Keratinocyte (primary cell): ENCODE measurements around the gene GAA. TPM values are rescaled to one million over a fixed set of nuclear protein-coding genes. Genes with fewer than 3 reads are reported as not detected.
A peak's percentile ranks its signal among the peaks of the same experiment; 100 is the strongest.

Experiments used
- DNase-seq: peaks from one replicate; pipeline ENCODE4 v3.0.0-alpha.2; 2011; ENCODE audit warnings: low read depth, missing footprints, low spot score
- FAIRE-seq: peaks from 2 replicates; lab custom pipeline; 2011; peaks lifted over from hg19 to GRCh38; lab: Jason Lieb, UNC
- H2AFZ ChIP-seq: 2 replicates; pipeline ENCODE4 v1.6.0; 2012; ENCODE audit warnings: low read length, control low read depth, inconsistent platforms; ENCODE audit not compliant: control insufficient read depth
- H3K27ac ChIP-seq: 2 replicates; pipeline ENCODE4 v1.5.1; 2011; ENCODE audit warnings: low read length; ENCODE audit not compliant: control insufficient read depth, insufficient read depth
- H3K27me3 ChIP-seq: 3 replicates; pipeline ENCODE4 v1.6.0; 2011; ENCODE audit warnings: low read length; ENCODE audit not compliant: control insufficient read depth, insufficient read depth; ENCODE audit errors: extremely low read depth
- H3K36me3 ChIP-seq, 2 experiments: 2 replicates in 1 of 2; 3 replicates in 1 of 2; pipeline ENCODE4 v1.5.1; 2011; ENCODE audit warnings: low read length in 2 of 2, mild to moderate bottlenecking in 1 of 2; ENCODE audit not compliant: control insufficient read depth in 2 of 2, insufficient read depth in 2 of 2; ENCODE audit errors: extremely low read depth in 1 of 2
- H3K4me1 ChIP-seq: 3 replicates; pipeline ENCODE4 v1.5.1; 2011; ENCODE audit warnings: low read length; ENCODE audit not compliant: control insufficient read depth, insufficient read depth; ENCODE audit errors: extremely low read depth
- H3K4me2 ChIP-seq: 3 replicates; pipeline ENCODE4 v1.6.0; 2011; ENCODE audit warnings: low read depth, low read length; ENCODE audit not compliant: control insufficient read depth, insufficient read depth; ENCODE audit errors: extremely low read depth
- H3K4me3 ChIP-seq, 3 experiments: fragments of 200-600 bp in 1 of 3; sonication (generic) in 1 of 3; 2 replicates in 2 of 3; 3 replicates in 1 of 3; pipeline ENCODE4 v1.5.1; 2011 to 2016; ENCODE audit warnings: low read length in 3 of 3, mild to moderate bottlenecking in 3 of 3, control low read depth in 2 of 3, inconsistent platforms in 1 of 3, low read depth in 1 of 3, mixed read lengths in 1 of 3, mixed run types in 1 of 3, moderate library complexity in 1 of 3; ENCODE audit not compliant: control insufficient read depth in 2 of 3, insufficient read depth in 2 of 3; ENCODE audit errors: extremely low read depth in 1 of 3
- H3K79me2 ChIP-seq: 2 replicates; pipeline ENCODE4 v1.6.0; 2012; ENCODE audit warnings: low read length; ENCODE audit not compliant: control insufficient read depth, insufficient read depth
- H3K9ac ChIP-seq: 3 replicates; pipeline ENCODE4 v1.6.0; 2011; ENCODE audit warnings: low read length; ENCODE audit not compliant: control insufficient read depth, insufficient read depth; ENCODE audit errors: extremely low read depth
- H3K9me1 ChIP-seq: 3 replicates; pipeline ENCODE4 v1.6.0; 2011; ENCODE audit warnings: low read length; ENCODE audit not compliant: control insufficient read depth, insufficient read depth; ENCODE audit errors: extremely low read depth
- H3K9me3 ChIP-seq: 2 replicates; pipeline ENCODE4 v1.5.1; 2012; ENCODE audit warnings: low read depth, low read length; ENCODE audit not compliant: control insufficient read depth
- H4K20me1 ChIP-seq: 3 replicates; pipeline ENCODE4 v1.6.0; 2011; ENCODE audit warnings: low read length; ENCODE audit not compliant: control insufficient read depth, insufficient read depth; ENCODE audit errors: extremely low read depth
- EZH2 ChIP-seq: IDR thresholded peaks from one replicate; pipeline ENCODE4 v1.6.1; 2012; ENCODE audit warnings: inconsistent platforms, mild to moderate bottlenecking, low read length, moderate library complexity
- dilution Hi-C: fragments of 300-500 bp; cut with MboI; formaldehyde crosslinking; loops from one replicate; pipeline ENCODE4 v1.7.0; 2020; ENCODE audit warnings: low sequenced_read_pairs; ENCODE audit not compliant: extremely low pct_ligation_motif_present
- polyA plus RNA-seq, 5 experiments: library from polyadenylated mRNA; depleted of rRNA in 3 of 5; stranded (reverse) in 3 of 5; stranded (forward) in 1 of 5; unstranded in 1 of 5; fragments of >200 nt; gene quantifications; 1 replicate in 1 of 5; 2 replicates in 3 of 5; 3 replicates in 1 of 5; pipeline versions ENCODE4 v1.2.1 to v1.2.3, GENCODE V29; 2011 to 2012; ENCODE audit warnings: missing spikeins in 2 of 5, low read depth in 1 of 5, low replicate concordance in 1 of 5
- TF ChIP-seq, protein P1 (sequence below), 3 experiments: IDR thresholded peaks in 1 of 3; conservative IDR thresholded peaks in 1 of 3; optimal IDR thresholded peaks in 1 of 3; 2 replicates in 2 of 3; 3 replicates in 1 of 3; pipeline versions ENCODE3 to v1.5.1; 2011; ENCODE audit warnings: low read length in 3 of 3, mild to moderate bottlenecking in 3 of 3, moderate library complexity in 2 of 3, control low read depth in 1 of 3, inconsistent platforms in 1 of 3; ENCODE audit not compliant: insufficient read depth in 2 of 3; ENCODE audit errors: extremely low read depth in 1 of 3

The GAA gene
- polyA plus RNA-seq, 1 donor (not counting 4 experiments of a cell fraction or from before 2014, with no cell fraction given), result 3.2 TPM

DNA sequence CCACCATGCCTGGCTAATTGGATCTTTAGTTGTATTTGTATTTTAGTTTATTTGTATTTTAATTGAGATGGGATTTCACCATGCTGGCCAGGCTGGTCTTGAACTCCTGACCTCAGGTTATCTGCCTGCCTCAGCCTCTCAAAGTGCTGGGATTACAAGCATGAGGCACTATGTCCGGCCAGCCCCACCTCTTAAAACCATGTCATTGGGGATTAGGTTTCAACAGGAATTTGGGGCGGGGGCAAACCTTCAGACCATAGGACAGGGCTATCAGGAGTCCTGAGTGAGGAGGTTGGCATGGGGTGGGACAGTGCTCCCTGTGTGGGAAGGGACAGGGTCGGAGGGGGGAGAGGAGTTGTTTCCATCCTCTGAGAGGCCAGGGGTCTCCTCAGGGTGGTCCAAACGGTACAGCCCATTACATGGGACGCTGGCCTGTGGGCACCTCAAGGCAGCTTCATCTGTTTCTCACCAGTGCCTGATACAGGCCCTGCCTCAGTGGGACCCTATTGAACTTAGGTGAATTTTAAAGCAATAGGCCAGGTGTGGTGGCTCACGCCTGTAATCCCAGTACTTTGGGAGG is 21.6 kb downstream of the GAA start:
- dilution Hi-C loops, result no loop called here
- no peak overlapping the region for H3K27ac ChIP-seq

DNA sequence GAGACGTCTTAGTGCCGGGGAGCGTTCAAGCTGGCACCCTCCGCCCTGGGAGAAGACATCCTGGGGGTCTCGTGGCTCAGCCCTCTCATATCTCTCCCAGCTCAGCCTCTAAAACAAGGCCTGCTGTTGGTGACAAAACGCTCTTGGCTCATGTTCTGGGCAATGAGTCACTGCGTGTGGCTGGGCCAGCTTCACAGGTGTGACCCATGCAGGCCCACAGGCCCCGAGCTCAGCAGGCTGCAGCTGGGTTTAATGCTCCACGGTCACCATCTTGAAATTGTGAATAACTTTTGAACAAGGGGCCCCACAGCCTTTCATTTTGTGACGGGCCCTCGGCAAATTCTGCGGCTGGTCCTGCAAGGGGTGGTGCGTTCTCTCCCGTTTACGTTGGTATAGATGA is 22.4 kb downstream of the GAA start:
- Histone ChIP-seq H4K20me1 (no peaks in the 10 kb centered on the region), H3K4me3 (no peak overlapping the region), H3K9ac (no peak overlapping the region), H3K4me1 (peaks cover 9% of the 10 kb centered on the region), H3K9me3 (no peaks in the 10 kb centered on the region), H3K79me2 (no peaks in the 10 kb centered on the region), H3K36me3 (no peaks in the 10 kb centered on the region), H2AFZ (no peak overlapping the region), H3K27ac (peak overlapping the region; percentile 49), H3K27me3 (no peaks in the 10 kb centered on the region), H3K4me2 (no peak overlapping the region), H3K9me1 (no peaks in the 10 kb centered on the region)
- DNase-seq (no peak), FAIRE-seq (no peak)
- TF ChIP-seq, protein P1, sequence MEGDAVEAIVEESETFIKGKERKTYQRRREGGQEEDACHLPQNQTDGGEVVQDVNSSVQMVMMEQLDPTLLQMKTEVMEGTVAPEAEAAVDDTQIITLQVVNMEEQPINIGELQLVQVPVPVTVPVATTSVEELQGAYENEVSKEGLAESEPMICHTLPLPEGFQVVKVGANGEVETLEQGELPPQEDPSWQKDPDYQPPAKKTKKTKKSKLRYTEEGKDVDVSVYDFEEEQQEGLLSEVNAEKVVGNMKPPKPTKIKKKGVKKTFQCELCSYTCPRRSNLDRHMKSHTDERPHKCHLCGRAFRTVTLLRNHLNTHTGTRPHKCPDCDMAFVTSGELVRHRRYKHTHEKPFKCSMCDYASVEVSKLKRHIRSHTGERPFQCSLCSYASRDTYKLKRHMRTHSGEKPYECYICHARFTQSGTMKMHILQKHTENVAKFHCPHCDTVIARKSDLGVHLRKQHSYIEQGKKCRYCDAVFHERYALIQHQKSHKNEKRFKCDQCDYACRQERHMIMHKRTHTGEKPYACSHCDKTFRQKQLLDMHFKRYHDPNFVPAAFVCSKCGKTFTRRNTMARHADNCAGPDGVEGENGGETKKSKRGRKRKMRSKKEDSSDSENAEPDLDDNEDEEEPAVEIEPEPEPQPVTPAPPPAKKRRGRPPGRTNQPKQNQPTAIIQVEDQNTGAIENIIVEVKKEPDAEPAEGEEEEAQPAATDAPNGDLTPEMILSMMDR (optimal IDR thresholded peaks at IDR 0.05 in 1 of 3, IDR thresholded peaks at IDR 0.05 in 1 of 3, conservative IDR thresholded peaks at IDR 0.05 in 1 of 3; ENCODE audit: extremely low read depth in 1 of 3, insufficient read depth in 2 of 3, low read length in 3 of 3), result no peak
- TF ChIP-seq EZH2, result no peak
- dilution Hi-C loops, result no loop called here

More for the DNA sequence above, 21.6 kb downstream of the GAA start:
- Histone ChIP-seq H3K79me2 (no peaks in the 10 kb centered on the region), H3K9me3 (no peaks in the 10 kb centered on the region), H3K27me3 (no peaks in the 10 kb centered on the region), H3K4me2 (no peak overlapping the region), H3K9ac (no peak overlapping the region), H3K4me3 (no peak overlapping the region), H2AFZ (no peak overlapping the region), H4K20me1 (no peaks in the 10 kb centered on the region), H3K4me1 (peaks cover 8% of the 10 kb centered on the region), H3K36me3 (no peaks in the 10 kb centered on the region), H3K9me1 (no peaks in the 10 kb centered on the region)
- TF ChIP-seq, protein P1 (optimal IDR thresholded peaks at IDR 0.05 in 1 of 3, IDR thresholded peaks at IDR 0.05 in 1 of 3, conservative IDR thresholded peaks at IDR 0.05 in 1 of 3; ENCODE audit: extremely low read depth in 1 of 3, insufficient read depth in 2 of 3, low read length in 3 of 3), result no peak
- TF ChIP-seq EZH2, result no peak
- FAIRE-seq, result no peak
- no peak for DNase-seq
